GM12865 (cell line): Measurements from ENCODE around the gene ZXDC.

Experiments used
- DNase-seq: peaks from one replicate; pipeline ENCODE4 v3.0.0; 2010; ENCODE audit warnings: low read depth
- H3K4me3 ChIP-seq: 2 replicates; pipeline ENCODE4 v1.5.1; 2011; ENCODE audit warnings: mild to moderate bottlenecking, low read depth, low read length, control low read depth
- TF ChIP-seq, protein P1 (sequence below): IDR thresholded peaks from 2 replicates; pipeline ENCODE4 v1.5.1; 2011; ENCODE audit warnings: low read length, control low read depth, low read depth, inconsistent platforms; ENCODE audit not compliant: insufficient read depth; ENCODE audit errors: missing control alignments

ZXDC gene

DNA sequence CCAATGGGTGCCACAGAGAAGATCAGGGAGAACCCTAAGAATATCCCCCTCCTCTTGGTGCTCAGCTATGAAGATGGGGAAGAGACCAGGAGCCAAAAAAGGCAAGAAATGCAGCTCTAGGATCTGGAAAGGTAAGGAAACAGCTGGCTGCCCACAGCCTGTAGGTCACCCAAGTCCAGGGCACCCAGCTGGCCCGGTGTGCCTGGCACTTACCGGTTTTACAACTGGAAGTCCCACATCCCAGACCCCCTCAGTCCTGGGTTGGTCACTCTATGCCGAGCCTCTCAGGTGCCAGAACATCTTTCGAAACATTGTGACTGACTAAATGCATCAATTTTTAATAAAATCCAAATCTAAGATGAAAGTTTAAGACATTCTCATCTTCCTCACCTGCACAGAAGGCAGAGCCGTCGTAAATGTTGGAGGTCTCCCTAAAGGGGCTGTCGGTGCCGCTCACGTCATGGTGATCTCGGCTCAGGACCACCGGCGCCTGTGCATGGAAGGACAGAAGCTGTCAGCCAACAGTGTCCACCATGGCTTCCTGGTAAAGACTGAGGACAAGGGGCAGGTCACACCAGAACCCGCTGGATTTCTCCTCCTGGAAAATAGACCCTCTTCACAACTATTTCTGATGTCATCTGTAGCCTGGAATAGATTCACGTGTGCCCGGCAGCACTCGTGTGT lies 13.3 kb upstream of the ZXDC start:
- no peak for DNase-seq
- TF ChIP-seq, protein P1, sequence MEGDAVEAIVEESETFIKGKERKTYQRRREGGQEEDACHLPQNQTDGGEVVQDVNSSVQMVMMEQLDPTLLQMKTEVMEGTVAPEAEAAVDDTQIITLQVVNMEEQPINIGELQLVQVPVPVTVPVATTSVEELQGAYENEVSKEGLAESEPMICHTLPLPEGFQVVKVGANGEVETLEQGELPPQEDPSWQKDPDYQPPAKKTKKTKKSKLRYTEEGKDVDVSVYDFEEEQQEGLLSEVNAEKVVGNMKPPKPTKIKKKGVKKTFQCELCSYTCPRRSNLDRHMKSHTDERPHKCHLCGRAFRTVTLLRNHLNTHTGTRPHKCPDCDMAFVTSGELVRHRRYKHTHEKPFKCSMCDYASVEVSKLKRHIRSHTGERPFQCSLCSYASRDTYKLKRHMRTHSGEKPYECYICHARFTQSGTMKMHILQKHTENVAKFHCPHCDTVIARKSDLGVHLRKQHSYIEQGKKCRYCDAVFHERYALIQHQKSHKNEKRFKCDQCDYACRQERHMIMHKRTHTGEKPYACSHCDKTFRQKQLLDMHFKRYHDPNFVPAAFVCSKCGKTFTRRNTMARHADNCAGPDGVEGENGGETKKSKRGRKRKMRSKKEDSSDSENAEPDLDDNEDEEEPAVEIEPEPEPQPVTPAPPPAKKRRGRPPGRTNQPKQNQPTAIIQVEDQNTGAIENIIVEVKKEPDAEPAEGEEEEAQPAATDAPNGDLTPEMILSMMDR = no peak
- H3K4me3 ChIP-seq = no peak overlapping the region

DNA sequence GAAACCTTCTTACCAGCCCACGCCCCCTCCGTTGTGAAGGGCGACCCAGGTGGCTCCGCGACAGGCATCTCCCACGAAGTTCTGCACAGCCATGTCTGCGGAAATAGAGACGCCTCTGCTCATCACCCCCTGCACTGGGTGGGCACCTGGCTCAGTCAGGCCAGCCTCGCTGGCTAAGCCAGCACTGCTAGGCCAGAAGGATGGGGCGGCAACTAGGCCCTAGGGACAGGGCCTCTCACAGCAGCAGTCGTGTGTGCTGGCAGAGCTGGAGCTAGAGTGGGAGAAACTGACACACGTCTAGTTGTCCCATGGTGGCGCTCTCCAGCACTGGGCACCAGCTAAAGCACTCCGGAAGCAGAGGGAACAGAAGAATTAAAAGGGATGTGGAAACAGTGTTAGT lies 12.5 kb upstream of the ZXDC start:
- DNase-seq = no peak
- TF ChIP-seq, protein P1 = no peak
- H3K4me3 ChIP-seq = no peak overlapping the region

DNA sequence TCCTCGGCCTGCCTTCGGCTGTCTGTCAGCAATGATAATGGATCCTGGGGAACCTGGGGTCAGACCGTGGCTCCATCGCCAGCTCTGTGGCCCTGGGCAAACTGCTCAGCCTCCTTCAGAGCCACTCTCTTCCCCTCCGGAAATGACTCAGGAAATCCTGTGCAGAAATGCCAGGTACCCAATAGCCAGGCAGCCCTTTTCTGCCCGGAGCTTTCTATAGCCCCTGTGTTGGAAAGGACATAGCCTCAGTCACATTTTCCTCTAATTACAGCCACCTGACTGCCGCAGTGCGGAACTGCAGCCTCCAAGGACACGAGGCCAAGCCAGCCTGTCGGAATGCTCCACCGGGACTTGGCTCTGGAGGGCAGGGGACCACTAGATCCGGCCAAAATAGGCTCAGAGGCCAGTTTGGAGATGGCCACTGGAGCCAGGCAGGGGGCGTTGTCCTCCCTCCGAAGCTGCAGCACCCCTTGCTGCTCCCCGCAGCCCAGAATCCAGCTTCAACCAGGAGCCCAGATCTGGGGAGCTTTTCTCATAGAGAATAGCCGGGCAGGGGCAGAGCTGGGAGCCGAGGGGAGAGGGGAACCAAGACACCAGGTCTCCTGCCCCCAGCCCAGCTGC lies 11.6 kb upstream of the ZXDC start:
- H3K4me3 ChIP-seq = no peak overlapping the region
- TF ChIP-seq, protein P1 = no peak
- no peak for DNase-seq

DNA sequence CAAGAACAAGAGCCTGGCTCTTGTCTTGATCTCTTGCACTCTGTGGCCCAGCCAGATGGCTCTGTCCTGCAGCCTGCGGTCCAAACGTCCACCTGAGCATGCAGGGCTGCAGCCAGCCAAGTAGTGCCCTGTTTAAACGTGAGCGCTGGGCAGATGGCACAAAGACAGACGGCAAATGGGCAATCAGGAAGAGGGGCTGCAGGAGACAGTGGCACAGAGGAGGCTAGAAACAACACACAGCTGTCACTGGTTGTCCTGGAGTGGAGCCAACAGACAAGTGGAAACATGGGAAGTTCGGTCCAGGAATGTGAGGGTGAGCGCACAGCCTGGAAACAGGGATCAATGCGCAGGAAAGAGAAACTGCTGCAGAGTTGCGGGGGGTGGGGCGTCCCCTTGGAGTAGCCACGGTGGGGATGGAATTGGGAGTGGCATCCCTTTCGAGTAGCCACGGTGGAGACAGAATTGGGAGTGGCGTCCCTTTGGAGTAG lies 10.7 kb upstream of the ZXDC start:
- H3K4me3 ChIP-seq = no peak overlapping the region
- TF ChIP-seq, protein P1 = no peak
- DNase-seq = no peak

DNA sequence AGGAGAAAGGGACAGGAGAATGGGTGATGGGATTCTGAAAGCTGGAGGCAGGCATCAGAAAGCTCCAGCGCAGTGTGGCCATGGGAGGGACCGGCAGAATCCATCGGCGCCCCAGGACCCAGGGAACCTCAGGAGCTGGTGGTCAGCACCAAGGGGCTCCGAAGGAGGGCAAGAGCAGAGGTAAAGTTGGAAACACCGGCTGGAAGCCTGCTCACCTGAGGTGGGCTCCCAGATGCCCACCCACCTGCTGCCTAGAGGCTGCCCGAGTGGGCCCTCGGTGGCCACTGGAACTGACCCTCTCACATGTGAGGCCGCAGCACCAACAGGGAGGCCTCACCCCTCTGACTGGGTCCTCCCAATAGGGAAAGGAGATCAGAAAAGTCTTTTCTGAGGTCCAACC lies 10.3 kb upstream of the ZXDC start:
- TF ChIP-seq, protein P1 = no peak
- DNase-seq = no peak
- no peak overlapping the region for H3K4me3 ChIP-seq

DNA sequence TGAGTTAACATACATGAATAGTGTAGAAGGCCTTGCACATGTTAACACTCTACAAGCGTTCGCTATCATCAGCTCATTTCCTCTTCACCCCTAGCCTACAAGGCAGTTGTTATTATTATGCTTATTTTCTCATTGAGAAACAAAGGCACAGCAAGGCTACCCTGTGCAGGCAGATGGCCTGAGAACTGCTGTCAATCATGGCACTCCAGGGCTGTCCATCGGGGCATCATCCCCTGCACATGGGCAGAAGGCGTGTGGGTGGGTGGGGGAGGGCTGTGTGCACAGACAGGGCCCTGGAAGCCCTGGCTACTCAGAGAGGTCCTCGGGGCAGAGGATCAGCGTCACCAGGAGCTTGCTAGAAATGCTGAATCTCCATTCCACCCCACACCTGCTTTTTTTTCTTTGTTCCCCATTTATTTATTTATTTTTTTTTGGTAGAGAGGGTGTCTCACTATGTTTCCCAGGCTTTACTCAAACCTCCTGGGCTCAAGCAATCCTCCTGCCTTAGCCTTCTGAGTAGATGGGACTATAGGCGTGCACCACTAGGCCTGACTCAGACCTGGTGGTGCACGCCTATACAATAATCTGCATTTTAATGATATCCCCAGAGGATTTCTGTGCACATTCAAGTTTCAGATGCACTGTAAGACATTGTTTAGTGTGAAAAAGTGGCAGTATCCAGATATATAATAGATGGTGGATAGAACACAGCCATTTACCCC lies 9.6 kb upstream of the ZXDC start:
- TF ChIP-seq, protein P1 = no peak
- H3K4me3 ChIP-seq = no peak overlapping the region
- DNase-seq = no peak
